Activated naive CD4-positive, alpha-beta T cell treated with anti-CD3 and anti-CD28 coated beads, Interleukin-2, amount 10 ng/mL, durations not matched to agents 7 days and 5 days (primary cell): Measurements from ENCODE around the gene COL27A1.

Source experiments
- CTCF ChIA-PET: fragments of 350-600 bp; sonication (Branson Sonifier 250); formaldehyde crosslinking; loops from one replicate; lab custom pipeline; 2021; ENCODE audit warnings: antibody characterized with exemption; lab: Charles Lee
- DNase-seq: peaks from one replicate; pipeline ENCODE4 v3.0.0-alpha.2; 2020
- H3K27ac Mint-ChIP-seq: one replicate; pipeline ENCODE4 v1.8.0; 2021; ENCODE audit warnings: mild to moderate bottlenecking, moderate library complexity, mixed read lengths
- H3K27me3 Mint-ChIP-seq: one replicate; pipeline ENCODE4 v1.8.0; 2021; ENCODE audit warnings: mild to moderate bottlenecking, mixed read lengths
- H3K36me3 Mint-ChIP-seq: one replicate; pipeline ENCODE4 v1.8.0; 2021; ENCODE audit warnings: mixed read lengths
- H3K4me1 Mint-ChIP-seq: one replicate; pipeline ENCODE4 v1.8.0; 2021; ENCODE audit warnings: mixed read lengths
- H3K4me3 Mint-ChIP-seq: one replicate; pipeline ENCODE4 v1.8.0; 2021; ENCODE audit warnings: mild to moderate bottlenecking, moderate library complexity, mixed read lengths
- H3K9me3 Mint-ChIP-seq: one replicate; pipeline ENCODE4 v1.8.0; 2021; ENCODE audit warnings: mixed read lengths

COL27A1 gene

DNA sequence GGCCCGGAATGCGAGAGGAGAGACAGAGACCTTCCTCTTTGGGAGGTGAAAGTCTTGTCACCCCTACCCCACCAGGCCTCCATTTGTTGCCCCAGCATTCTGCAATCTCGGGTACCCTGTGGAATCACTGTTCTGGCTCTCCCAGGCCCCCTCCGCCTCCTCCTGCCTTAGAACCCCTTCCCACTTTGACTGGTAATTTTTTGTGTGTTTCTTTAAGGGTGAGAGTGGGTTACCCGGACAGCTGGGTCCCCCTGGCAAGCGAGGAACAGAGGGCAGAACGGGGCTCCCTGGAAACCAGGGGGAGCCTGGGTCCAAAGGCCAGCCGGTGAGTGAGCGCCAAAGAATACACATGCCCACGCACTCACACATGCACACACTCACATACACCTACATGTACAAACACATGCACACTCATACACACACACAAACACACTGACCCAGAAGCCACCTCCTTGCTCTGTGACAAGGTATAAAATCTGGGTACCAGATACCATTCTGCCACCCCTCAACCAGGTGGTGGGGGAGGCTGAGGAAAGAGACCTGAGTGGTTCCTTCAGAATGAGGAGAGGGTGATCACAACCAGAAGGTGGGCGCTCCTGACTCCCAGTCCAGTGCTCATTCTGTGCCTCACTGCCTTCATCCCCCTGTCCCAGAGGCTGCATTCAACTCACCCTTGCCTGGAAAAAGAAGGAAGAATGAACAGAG lies 136.7 kb downstream of the COL27A1 start:
- no peak for DNase-seq
- Mint-ChIP-seq H3K27ac (no peak overlapping the region), H3K4me3 (no peak overlapping the region), H3K9me3 (peaks cover 14% of the 10 kb centered on the region), H3K4me1 (no peaks in the 10 kb centered on the region), H3K36me3 (peaks cover 4% of the 10 kb centered on the region), H3K27me3 (peaks cover 17% of the 10 kb centered on the region)
- CTCF ChIA-PET: interaction anchor here (0.9 to 4.9 kb wide), 11 partner anchors 24 to 485 kb away, joined by 3 to 88 read pairs (median 3); partner anchors contain the start of gene COL27A1

- H3K36me3 Mint-ChIP-seq: peaks cover 4% of the 10 kb centered on the region
- H3K9me3 Mint-ChIP-seq: peaks cover 14% of the 10 kb centered on the region
- no peaks in the 10 kb centered on the region for H3K4me1 Mint-ChIP-seq
- CTCF ChIA-PET: no interaction called here
- H3K27me3 Mint-ChIP-seq: peaks cover 17% of the 10 kb centered on the region
- no peak overlapping the region for H3K27ac Mint-ChIP-seq
- no peak overlapping the region for H3K4me3 Mint-ChIP-seq
- DNase-seq: no peak
Observed at GRCh38 chr9:114294664-114295063, 139.3 kb downstream of the COL27A1 start.

- Mint-ChIP-seq H3K27me3 (peaks cover 7% of the 10 kb centered on the region), H3K4me3 (no peak overlapping the region), H3K36me3 (peaks cover 4% of the 10 kb centered on the region), H3K4me1 (no peaks in the 10 kb centered on the region), H3K27ac (no peak overlapping the region), H3K9me3 (peaks cover 14% of the 10 kb centered on the region)
- CTCF ChIA-PET: no interaction called here
- DNase-seq: no peak
Observed at GRCh38 chr9:114296338-114296737, 141.0 kb downstream of the COL27A1 start.

DNA sequence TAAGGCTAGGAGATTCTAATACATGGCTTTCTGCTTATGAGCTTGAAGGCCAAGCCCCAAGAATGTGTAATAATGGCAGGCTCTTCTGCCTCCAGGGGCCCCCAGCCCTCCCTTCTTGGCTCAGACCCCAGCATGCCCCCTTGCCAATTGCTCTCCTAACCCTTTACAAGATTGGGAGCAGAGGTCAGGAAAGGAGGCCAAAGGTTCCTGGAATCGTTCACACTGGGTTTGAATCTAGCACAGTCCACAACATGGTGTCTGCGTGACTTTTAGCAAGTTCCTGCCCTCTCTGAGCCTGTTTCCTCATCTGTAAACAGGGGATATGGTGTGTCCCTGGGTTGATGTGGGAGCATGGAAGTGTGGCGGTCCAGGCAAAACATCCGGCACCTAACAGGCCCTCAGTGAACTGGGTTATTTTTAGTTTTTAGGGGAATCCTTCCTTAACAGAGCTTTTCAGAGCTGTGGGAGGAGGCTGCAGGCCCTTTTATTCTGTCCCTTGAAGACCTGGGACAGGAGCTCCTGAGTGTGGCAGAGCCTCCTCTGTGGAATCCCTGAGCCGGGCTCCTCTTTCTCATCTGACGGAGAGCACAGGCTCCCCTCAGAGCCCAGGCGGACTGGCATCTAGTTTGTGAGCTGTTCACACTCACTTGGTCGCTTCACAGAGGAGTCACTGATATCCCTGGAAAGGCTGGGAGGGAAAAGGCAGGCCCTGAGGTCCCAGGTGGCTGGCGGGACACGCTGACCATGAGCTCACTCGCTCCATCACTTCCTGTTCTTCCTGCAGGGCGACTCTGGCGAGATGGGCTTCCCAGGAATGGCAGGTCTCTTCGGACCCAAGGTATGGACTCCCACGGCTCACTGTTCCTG lies 144.2 kb downstream of the COL27A1 start:
- Mint-ChIP-seq H3K4me1 (no peaks in the 10 kb centered on the region), H3K27ac (no peak overlapping the region), H3K36me3 (peaks cover 4% of the 10 kb centered on the region), H3K27me3 (peaks cover 5% of the 10 kb centered on the region), H3K9me3 (peaks cover 13% of the 10 kb centered on the region), H3K4me3 (no peak overlapping the region)
- no peak for DNase-seq
- CTCF ChIA-PET: interaction anchor here (1.3 kb wide), 1 partner anchor 192 kb away, joined by 3 read pairs; no protein-coding TSS in a partner anchor

GRCh38 chr9:114300153-114300845 lies 145.0 kb downstream of the COL27A1 start:
- H3K9me3 Mint-ChIP-seq: peaks cover 5% of the 10 kb centered on the region
- no peak overlapping the region for H3K27ac Mint-ChIP-seq
- H3K4me3 Mint-ChIP-seq: no peak overlapping the region
- CTCF ChIA-PET: interaction anchor here (1.3 kb wide), 1 partner anchor 192 kb away, joined by 3 read pairs; no protein-coding TSS in a partner anchor
- H3K27me3 Mint-ChIP-seq: peaks cover 9% of the 10 kb centered on the region
- no peaks in the 10 kb centered on the region for H3K4me1 Mint-ChIP-seq
- H3K36me3 Mint-ChIP-seq: peaks cover 4% of the 10 kb centered on the region
- no peak for DNase-seq

GRCh38 chr9:114300846-114301797 lies 145.8 kb downstream of the COL27A1 start:
- Mint-ChIP-seq H3K27me3 (peaks cover 16% of the 10 kb centered on the region), H3K36me3 (no peaks in the 10 kb centered on the region), H3K9me3 (no peaks in the 10 kb centered on the region), H3K4me1 (no peaks in the 10 kb centered on the region), H3K27ac (no peak overlapping the region), H3K4me3 (no peak overlapping the region)
- DNase-seq: no peak
- CTCF ChIA-PET: interaction anchor here (1.3 kb wide), 1 partner anchor 193 kb away, joined by 3 read pairs; no protein-coding TSS in a partner anchor

DNA sequence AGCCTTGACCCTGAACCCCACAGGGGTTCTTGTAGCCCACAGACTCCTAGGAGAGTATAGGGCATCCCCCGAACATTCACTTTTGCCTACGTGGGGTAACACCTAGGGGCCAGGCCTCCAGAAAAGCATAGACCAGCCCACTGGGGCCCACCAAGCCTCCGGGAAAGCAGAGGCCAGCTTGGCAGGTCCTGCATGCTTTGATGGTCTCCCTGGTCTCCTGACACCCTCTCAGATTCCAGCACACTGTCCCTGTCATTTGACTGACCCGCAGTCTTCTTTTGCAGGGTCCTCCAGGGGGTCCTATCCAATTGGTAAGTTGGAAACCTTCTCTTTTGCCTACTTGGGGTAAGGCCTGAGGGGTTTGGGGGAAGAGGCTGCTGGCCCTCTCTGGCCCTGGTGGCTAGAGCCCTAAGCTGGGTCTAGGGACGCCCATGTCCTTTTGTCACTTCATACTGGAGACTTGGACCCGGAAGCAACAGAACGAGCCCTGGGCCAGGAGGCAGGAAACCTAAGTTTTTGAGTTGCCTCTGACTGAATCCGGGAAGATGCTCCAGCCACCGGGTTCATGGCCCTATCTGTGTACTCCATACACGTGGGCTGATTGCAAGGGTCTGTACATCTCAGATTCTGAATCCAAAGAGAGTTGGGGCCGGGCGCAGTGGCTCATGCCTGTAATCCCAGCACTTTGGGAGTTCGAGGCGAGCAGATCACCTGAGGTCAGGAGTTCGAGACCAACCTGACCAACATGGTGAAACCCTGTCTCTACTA lies 146.6 kb downstream of the COL27A1 start:
- no peak overlapping the region for H3K27ac Mint-ChIP-seq

DNA sequence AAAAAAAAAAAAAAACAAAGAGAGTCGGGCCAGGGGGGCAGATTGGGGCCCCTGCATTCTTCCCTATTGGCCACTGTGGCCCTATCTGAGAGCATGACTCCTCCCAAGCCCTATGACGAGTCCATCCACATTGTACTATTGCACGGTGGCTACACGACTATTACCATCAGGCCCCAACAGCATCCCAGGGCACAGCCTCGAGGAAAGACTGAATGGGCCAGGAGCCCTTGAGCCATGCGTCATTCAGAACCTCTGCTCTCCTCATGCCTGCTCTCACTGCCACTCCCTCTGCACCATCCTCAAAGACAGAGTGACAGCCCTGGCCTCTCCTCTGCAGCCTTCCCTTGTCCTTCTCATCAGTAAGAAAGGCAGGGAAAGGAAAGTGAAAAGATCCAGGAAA lies 147.4 kb downstream of the COL27A1 start:
- Mint-ChIP-seq H3K4me1 (no peaks in the 10 kb centered on the region), H3K27ac (no peak overlapping the region), H3K9me3 (no peaks in the 10 kb centered on the region), H3K4me3 (no peak overlapping the region), H3K36me3 (no peaks in the 10 kb centered on the region), H3K27me3 (peaks cover 20% of the 10 kb centered on the region)
- CTCF ChIA-PET: interaction anchor here (0.8 kb wide), 1 partner anchor 88 kb away, joined by 3 read pairs; no protein-coding TSS in a partner anchor
- no peak for DNase-seq

More for the DNA sequence above, 146.6 kb downstream of the COL27A1 start:
- no peaks in the 10 kb centered on the region for H3K4me1 Mint-ChIP-seq
- H3K27me3 Mint-ChIP-seq: peaks cover 16% of the 10 kb centered on the region
- no peak for DNase-seq
- no peaks in the 10 kb centered on the region for H3K36me3 Mint-ChIP-seq
- no peaks in the 10 kb centered on the region for H3K9me3 Mint-ChIP-seq
- CTCF ChIA-PET: no interaction called here
- H3K4me3 Mint-ChIP-seq: no peak overlapping the region

DNA sequence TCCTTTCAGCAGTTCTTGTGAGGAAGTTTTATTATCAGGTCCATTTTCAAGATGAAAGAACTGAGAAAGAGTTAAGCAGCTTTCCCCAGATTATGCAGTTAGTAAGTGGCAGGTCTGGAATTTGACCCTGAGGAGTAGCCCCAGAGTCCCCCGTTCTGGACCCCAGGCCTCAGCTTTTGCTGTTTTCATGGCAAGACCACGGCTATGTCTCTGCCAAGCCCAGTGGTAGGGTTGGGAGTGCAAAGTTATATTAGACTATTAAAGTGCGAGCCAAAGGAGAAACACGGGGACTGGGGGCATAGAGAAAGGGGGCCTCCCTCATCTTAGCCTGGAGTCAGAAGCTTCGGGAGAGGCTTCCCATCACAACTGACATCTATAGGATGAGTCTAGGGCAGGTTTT lies 148.2 kb downstream of the COL27A1 start:
- DNase-seq: no peak
- H3K27me3 Mint-ChIP-seq: peaks cover 20% of the 10 kb centered on the region

GRCh38 chr9:114303977-114304376 lies 148.6 kb downstream of the COL27A1 start:
- H3K4me1 Mint-ChIP-seq: no peaks in the 10 kb centered on the region
- H3K27ac Mint-ChIP-seq: no peak overlapping the region
- no peak overlapping the region for H3K4me3 Mint-ChIP-seq
- CTCF ChIA-PET: interaction anchor here (1.2 to 1.4 kb wide), 2 partner anchors 146 to 349 kb away, joined by 3 to 4 read pairs; no protein-coding TSS in a partner anchor
- H3K36me3 Mint-ChIP-seq: no peaks in the 10 kb centered on the region
- H3K9me3 Mint-ChIP-seq: no peaks in the 10 kb centered on the region
- peaks cover 20% of the 10 kb centered on the region for H3K27me3 Mint-ChIP-seq
- no peak for DNase-seq

More for the DNA sequence above, 148.2 kb downstream of the COL27A1 start:
- H3K4me3 Mint-ChIP-seq: no peak overlapping the region
- H3K9me3 Mint-ChIP-seq: no peaks in the 10 kb centered on the region
- no peaks in the 10 kb centered on the region for H3K36me3 Mint-ChIP-seq
- CTCF ChIA-PET: interaction anchor here (0.8 to 1.4 kb wide), 2 partner anchors 88 to 350 kb away, joined by 3 to 4 read pairs; no protein-coding TSS in a partner anchor
- no peak overlapping the region for H3K27ac Mint-ChIP-seq
- H3K4me1 Mint-ChIP-seq: no peaks in the 10 kb centered on the region

DNA sequence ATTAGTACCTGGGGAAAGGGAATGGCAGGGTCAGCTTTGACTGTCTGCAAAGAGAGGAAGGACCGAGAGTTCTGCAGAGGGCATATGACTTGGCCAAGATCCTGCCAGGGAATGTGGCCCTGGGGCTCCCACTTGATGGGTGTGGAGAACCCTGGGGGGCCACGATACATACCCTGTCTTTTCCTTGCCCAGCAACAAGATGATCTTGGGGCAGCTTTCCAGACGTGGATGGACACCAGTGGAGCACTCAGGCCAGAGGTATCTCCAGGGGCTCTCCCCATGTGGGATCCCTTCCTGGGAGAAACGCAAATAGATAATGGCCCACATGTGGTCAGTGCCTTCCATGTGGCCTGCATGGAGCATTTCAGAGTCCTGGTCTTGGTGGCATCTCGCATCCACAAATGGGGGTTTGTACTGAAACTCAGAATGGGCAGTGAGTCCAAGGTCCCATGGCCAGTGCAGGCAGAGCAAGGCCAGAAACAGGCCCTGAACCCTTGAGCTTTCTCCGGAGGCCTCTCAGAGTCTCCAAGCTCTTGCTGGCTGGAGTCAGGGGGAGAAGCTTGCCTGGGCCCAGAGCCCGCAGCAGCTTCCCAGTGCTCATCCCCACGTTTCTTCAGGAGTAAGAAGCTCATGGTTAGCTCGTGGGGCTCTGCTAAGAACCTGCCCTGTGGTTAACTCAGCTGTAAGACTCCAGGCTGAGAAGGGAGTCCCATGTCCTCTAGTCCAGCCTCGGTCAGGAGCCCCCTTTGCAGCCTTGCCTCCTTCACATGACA lies 149.3 kb downstream of the COL27A1 start:
- H3K36me3 Mint-ChIP-seq: no peaks in the 10 kb centered on the region
- no peak overlapping the region for H3K27ac Mint-ChIP-seq
- DNase-seq: no peak
- H3K4me1 Mint-ChIP-seq: no peaks in the 10 kb centered on the region
- H3K27me3 Mint-ChIP-seq: peaks cover 20% of the 10 kb centered on the region
- H3K4me3 Mint-ChIP-seq: no peak overlapping the region
- CTCF ChIA-PET: interaction anchor here (0.9 to 1.4 kb wide), 3 partner anchors 146 to 348 kb away, joined by 3 to 4 read pairs (median 3); no protein-coding TSS in a partner anchor
- no peaks in the 10 kb centered on the region for H3K9me3 Mint-ChIP-seq

GRCh38 chr9:114307899-114308267 lies 152.5 kb downstream of the COL27A1 start:
- no peak overlapping the region for H3K4me3 Mint-ChIP-seq
- no peaks in the 10 kb centered on the region for H3K36me3 Mint-ChIP-seq
- no peak for DNase-seq
- no peaks in the 10 kb centered on the region for H3K9me3 Mint-ChIP-seq
- no peak overlapping the region for H3K27ac Mint-ChIP-seq
- H3K4me1 Mint-ChIP-seq: no peaks in the 10 kb centered on the region
- CTCF ChIA-PET: interaction anchor here (1.6 kb wide), 1 partner anchor 13 kb away, joined by 3 read pairs; no protein-coding TSS in a partner anchor
- H3K27me3 Mint-ChIP-seq: peaks cover 20% of the 10 kb centered on the region
